ENCODE measurements around the gene ETV7.

- TF ChIP-seq, protein P1, sequence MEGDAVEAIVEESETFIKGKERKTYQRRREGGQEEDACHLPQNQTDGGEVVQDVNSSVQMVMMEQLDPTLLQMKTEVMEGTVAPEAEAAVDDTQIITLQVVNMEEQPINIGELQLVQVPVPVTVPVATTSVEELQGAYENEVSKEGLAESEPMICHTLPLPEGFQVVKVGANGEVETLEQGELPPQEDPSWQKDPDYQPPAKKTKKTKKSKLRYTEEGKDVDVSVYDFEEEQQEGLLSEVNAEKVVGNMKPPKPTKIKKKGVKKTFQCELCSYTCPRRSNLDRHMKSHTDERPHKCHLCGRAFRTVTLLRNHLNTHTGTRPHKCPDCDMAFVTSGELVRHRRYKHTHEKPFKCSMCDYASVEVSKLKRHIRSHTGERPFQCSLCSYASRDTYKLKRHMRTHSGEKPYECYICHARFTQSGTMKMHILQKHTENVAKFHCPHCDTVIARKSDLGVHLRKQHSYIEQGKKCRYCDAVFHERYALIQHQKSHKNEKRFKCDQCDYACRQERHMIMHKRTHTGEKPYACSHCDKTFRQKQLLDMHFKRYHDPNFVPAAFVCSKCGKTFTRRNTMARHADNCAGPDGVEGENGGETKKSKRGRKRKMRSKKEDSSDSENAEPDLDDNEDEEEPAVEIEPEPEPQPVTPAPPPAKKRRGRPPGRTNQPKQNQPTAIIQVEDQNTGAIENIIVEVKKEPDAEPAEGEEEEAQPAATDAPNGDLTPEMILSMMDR (IDR thresholded peaks at IDR 0.05; ENCODE audit: insufficient read depth, low read length, poor library complexity, severe bottlenecking) = no peak
- no peak for TF ChIP-seq EZH2phosphoT487 (conservative IDR thresholded peaks at IDR 0.05; ENCODE audit: low read length)
These were observed 68.6 kb downstream of the ETV7 start for GRCh38 chr6:36318690-36319435.

Measured in SU-DHL-6 (cell line).